Measurements from ENCODE around the gene STAM2. TPM values are rescaled to one million over a fixed set of nuclear protein-coding genes. Genes with fewer than 3 reads are reported as not detected.

Gene STAM2
- total and polyA plus RNA-seq, 2 donors, result 13.0 to 23.0 TPM

DNA sequence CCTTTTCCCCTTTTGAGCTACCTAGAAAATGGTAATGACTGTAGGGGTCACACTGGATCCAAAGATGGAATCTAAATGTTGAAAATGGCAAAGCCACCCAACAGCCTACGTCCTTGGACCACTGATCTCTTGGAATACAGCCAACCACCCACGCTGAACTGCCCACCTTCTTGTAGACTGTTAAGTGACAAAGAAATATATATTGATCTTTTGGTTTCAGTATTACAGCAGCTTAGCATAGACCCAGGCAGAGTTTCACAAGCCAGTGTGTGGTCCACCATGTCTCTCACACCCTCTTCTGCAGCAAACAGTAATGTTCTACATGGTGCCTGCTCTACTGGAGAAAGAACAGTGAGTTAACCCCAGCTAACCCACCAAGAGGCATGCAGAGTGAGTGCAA is 96.9 kb downstream of the STAM2 start:
- 95% methylated on average over 2 of the region's 2 CpGs for WGBS
- H3K4me1 ChIP-seq (ENCODE audit: control insufficient read depth in 2 of 2, insufficient read depth in 2 of 2, low read length in 2 of 2), result no peaks in the 10 kb centered on the region
- H3K9me3 ChIP-seq (ENCODE audit: control insufficient read depth in 2 of 2, insufficient read depth in 1 of 2, low read length in 1 of 2), result peaks cover 0 to 1% of the 10 kb centered on the region in 2 donors
- no peaks in the 10 kb centered on the region for H3K36me3 ChIP-seq (ENCODE audit: control insufficient read depth in 2 of 2, insufficient read depth in 2 of 2, low read length in 1 of 2)
- no peak overlapping the region for H3K4me3 ChIP-seq (ENCODE audit: low read length in 2 of 2)
- no peak overlapping the region for H3K27ac ChIP-seq (ENCODE audit: low read depth in 1 of 2, low read length in 1 of 2)
- no peaks in the 10 kb centered on the region for H3K27me3 ChIP-seq (ENCODE audit: control insufficient read depth in 2 of 2, insufficient read depth in 1 of 2, low read length in 1 of 2)
- no peak for DNase-seq (ENCODE audit: low read depth in 6 of 9, low spot score in 9 of 9)

GRCh38 chr2:152078023-152078422 is 97.5 kb downstream of the STAM2 start:
- WGBS, result 98% methylated on average over 9 of the region's 9 CpGs
- Histone ChIP-seq H3K27me3 (ENCODE audit: control insufficient read depth in 2 of 2, insufficient read depth in 1 of 2, low read length in 1 of 2) (no peaks in the 10 kb centered on the region), H3K4me1 (ENCODE audit: control insufficient read depth in 2 of 2, insufficient read depth in 2 of 2, low read length in 2 of 2) (no peaks in the 10 kb centered on the region), H3K36me3 (ENCODE audit: control insufficient read depth in 2 of 2, insufficient read depth in 2 of 2, low read length in 1 of 2) (no peaks in the 10 kb centered on the region), H3K27ac (ENCODE audit: low read depth in 1 of 2, low read length in 1 of 2) (no peak overlapping the region), H3K4me3 (ENCODE audit: low read length in 2 of 2) (no peak overlapping the region), H3K9me3 (ENCODE audit: control insufficient read depth in 2 of 2, insufficient read depth in 1 of 2, low read length in 1 of 2) (peaks cover 0 to 1% of the 10 kb centered on the region in 2 donors)
- no peak for DNase-seq (ENCODE audit: low read depth in 6 of 9, low spot score in 9 of 9)

DNA sequence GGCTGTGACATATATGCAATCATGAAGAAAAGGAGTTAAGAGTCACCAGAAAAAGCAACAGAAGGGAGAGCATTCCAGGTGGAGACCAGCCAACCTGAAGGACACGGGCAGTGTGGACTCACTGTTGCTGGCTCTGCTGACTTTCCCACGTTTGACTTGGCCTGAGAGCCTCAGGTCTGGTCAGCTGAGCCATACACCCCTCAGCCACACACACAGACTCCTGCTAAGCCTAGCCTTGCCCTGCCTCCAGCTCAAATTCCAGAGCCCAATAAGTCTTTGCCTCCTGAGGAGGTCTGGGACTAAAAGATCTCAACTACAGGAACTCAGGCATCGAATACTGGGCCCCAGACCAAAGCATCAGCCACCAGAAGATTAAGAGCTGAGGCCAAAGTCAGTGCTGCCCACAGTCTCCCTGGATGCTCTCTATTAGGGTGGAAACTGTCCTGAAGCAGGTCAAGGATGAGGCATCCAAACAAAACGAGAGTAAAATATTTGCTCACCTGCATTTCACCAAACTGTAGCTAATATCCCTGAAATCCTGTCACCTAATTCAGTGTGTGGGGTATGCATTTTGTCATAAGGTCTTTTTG is 100.0 kb downstream of the STAM2 start:
- WGBS, result 86% methylated on average over 4 of the region's 4 CpGs
- Histone ChIP-seq H3K36me3 (ENCODE audit: control insufficient read depth in 2 of 2, insufficient read depth in 2 of 2, low read length in 1 of 2) (no peaks in the 10 kb centered on the region), H3K27ac (ENCODE audit: low read depth in 1 of 2, low read length in 1 of 2) (no peak overlapping the region), H3K4me3 (ENCODE audit: low read length in 2 of 2) (no peak overlapping the region), H3K4me1 (ENCODE audit: control insufficient read depth in 2 of 2, insufficient read depth in 2 of 2, low read length in 2 of 2) (no peaks in the 10 kb centered on the region), H3K27me3 (ENCODE audit: control insufficient read depth in 2 of 2, insufficient read depth in 1 of 2, low read length in 1 of 2) (no peaks in the 10 kb centered on the region), H3K9me3 (ENCODE audit: control insufficient read depth in 2 of 2, insufficient read depth in 1 of 2, low read length in 1 of 2) (peaks cover 0 to 1% of the 10 kb centered on the region in 2 donors)
- DNase-seq (ENCODE audit: low read depth in 6 of 9, low spot score in 9 of 9), result no peak

DNA sequence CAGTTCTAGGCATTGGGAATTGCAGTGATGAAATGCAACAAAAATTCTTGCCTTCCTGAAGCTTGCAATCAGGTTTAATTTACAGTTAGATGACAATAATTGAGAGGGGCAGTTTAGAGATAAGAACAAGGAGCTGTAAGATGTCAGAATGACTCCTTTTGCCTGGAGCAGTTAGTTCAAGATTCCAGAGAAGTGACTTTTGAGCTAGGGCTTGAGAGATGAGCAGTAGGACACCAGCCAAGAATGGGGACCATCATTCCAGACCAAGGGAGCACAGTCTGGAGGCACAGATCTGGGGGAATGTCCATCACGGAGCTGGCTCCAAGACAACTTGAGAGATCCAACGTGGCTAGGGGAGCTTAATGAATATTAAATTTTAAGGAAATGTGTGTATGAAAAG is 103.6 kb downstream of the STAM2 start:
- H3K27me3 ChIP-seq (ENCODE audit: control insufficient read depth in 2 of 2, insufficient read depth in 1 of 2, low read length in 1 of 2), result no peaks in the 10 kb centered on the region
- DNase-seq (ENCODE audit: low read depth in 6 of 9, low spot score in 9 of 9), result no peak
- 94% methylated on average over 2 of the region's 2 CpGs for WGBS
- H3K9me3 ChIP-seq (ENCODE audit: control insufficient read depth in 2 of 2, insufficient read depth in 1 of 2, low read length in 1 of 2), result peaks cover 0 to 1% of the 10 kb centered on the region in 2 donors
- H3K27ac ChIP-seq (ENCODE audit: low read depth in 1 of 2, low read length in 1 of 2), result no peak overlapping the region
- H3K36me3 ChIP-seq (ENCODE audit: control insufficient read depth in 2 of 2, insufficient read depth in 2 of 2, low read length in 1 of 2), result no peaks in the 10 kb centered on the region
- H3K4me3 ChIP-seq (ENCODE audit: low read length in 2 of 2), result no peak overlapping the region
- no peaks in the 10 kb centered on the region for H3K4me1 ChIP-seq (ENCODE audit: control insufficient read depth in 2 of 2, insufficient read depth in 2 of 2, low read length in 2 of 2)

- Histone ChIP-seq H3K4me3 (ENCODE audit: low read length in 2 of 2) (no peak overlapping the region), H3K27ac (ENCODE audit: low read depth in 1 of 2, low read length in 1 of 2) (no peak overlapping the region), H3K27me3 (ENCODE audit: control insufficient read depth in 2 of 2, insufficient read depth in 1 of 2, low read length in 1 of 2) (no peaks in the 10 kb centered on the region), H3K9me3 (ENCODE audit: control insufficient read depth in 2 of 2, insufficient read depth in 1 of 2, low read length in 1 of 2) (peaks cover 0 to 1% of the 10 kb centered on the region in 2 donors), H3K4me1 (ENCODE audit: control insufficient read depth in 2 of 2, insufficient read depth in 2 of 2, low read length in 2 of 2) (no peaks in the 10 kb centered on the region), H3K36me3 (ENCODE audit: control insufficient read depth in 2 of 2, insufficient read depth in 2 of 2, low read length in 1 of 2) (no peaks in the 10 kb centered on the region)
- no peak for DNase-seq (ENCODE audit: low read depth in 6 of 9, low spot score in 9 of 9)
- WGBS, result 93% methylated on average over 1 of the region's 1 CpG
Observed at GRCh38 chr2:152071518-152071917, 104.0 kb downstream of the STAM2 start.

- Histone ChIP-seq H3K4me1 (ENCODE audit: control insufficient read depth in 2 of 2, insufficient read depth in 2 of 2, low read length in 2 of 2) (no peaks in the 10 kb centered on the region), H3K4me3 (ENCODE audit: low read length in 2 of 2) (no peak overlapping the region), H3K27ac (ENCODE audit: low read depth in 1 of 2, low read length in 1 of 2) (no peak overlapping the region), H3K36me3 (ENCODE audit: control insufficient read depth in 2 of 2, insufficient read depth in 2 of 2, low read length in 1 of 2) (no peaks in the 10 kb centered on the region), H3K9me3 (ENCODE audit: control insufficient read depth in 2 of 2, insufficient read depth in 1 of 2, low read length in 1 of 2) (peaks cover 0 to 1% of the 10 kb centered on the region in 2 donors), H3K27me3 (ENCODE audit: control insufficient read depth in 2 of 2, insufficient read depth in 1 of 2, low read length in 1 of 2) (no peaks in the 10 kb centered on the region)
- 16% methylated on average over 1 of the region's 1 CpG for WGBS
- DNase-seq (ENCODE audit: low read depth in 6 of 9, low spot score in 9 of 9), result no peak
Observed at GRCh38 chr2:152071092-152071491, 104.5 kb downstream of the STAM2 start.

- Histone ChIP-seq H3K4me1 (ENCODE audit: control insufficient read depth in 2 of 2, insufficient read depth in 2 of 2, low read length in 2 of 2) (peaks cover 0 to 4% of the 10 kb centered on the region in 2 donors), H3K36me3 (ENCODE audit: control insufficient read depth in 2 of 2, insufficient read depth in 2 of 2, low read length in 1 of 2) (no peaks in the 10 kb centered on the region), H3K27ac (ENCODE audit: low read depth in 1 of 2, low read length in 1 of 2) (no peak overlapping the region), H3K4me3 (ENCODE audit: low read length in 2 of 2) (no peak overlapping the region), H3K27me3 (ENCODE audit: control insufficient read depth in 2 of 2, insufficient read depth in 1 of 2, low read length in 1 of 2) (no peaks in the 10 kb centered on the region), H3K9me3 (ENCODE audit: control insufficient read depth in 2 of 2, insufficient read depth in 1 of 2, low read length in 1 of 2) (no peaks in the 10 kb centered on the region)
- WGBS, result 94% methylated on average over 2 of the region's 2 CpGs
- no peak for DNase-seq (ENCODE audit: low read depth in 6 of 9, low spot score in 9 of 9)
Observed at GRCh38 chr2:152068226-152068625, 107.3 kb downstream of the STAM2 start.

GRCh38 chr2:152067823-152068222 is 107.7 kb downstream of the STAM2 start:
- H3K36me3 ChIP-seq (ENCODE audit: control insufficient read depth in 2 of 2, insufficient read depth in 2 of 2, low read length in 1 of 2), result no peaks in the 10 kb centered on the region
- no peak for DNase-seq (ENCODE audit: low read depth in 6 of 9, low spot score in 9 of 9)
- H3K4me1 ChIP-seq (ENCODE audit: control insufficient read depth in 2 of 2, insufficient read depth in 2 of 2, low read length in 2 of 2), result peaks cover 0 to 5% of the 10 kb centered on the region in 2 donors
- 94% methylated on average over 1 of the region's 1 CpG for WGBS
- no peak overlapping the region for H3K4me3 ChIP-seq (ENCODE audit: low read length in 2 of 2)
- H3K27ac ChIP-seq (ENCODE audit: low read depth in 1 of 2, low read length in 1 of 2), result no peak overlapping the region
- H3K9me3 ChIP-seq (ENCODE audit: control insufficient read depth in 2 of 2, insufficient read depth in 1 of 2, low read length in 1 of 2), result no peaks in the 10 kb centered on the region
- H3K27me3 ChIP-seq (ENCODE audit: control insufficient read depth in 2 of 2, insufficient read depth in 1 of 2, low read length in 1 of 2), result no peaks in the 10 kb centered on the region

Data from thymus (tissue), 11 donors.